Ovary (tissue), 9 donors: ENCODE measurements around the gene TBPL2. TPM values are rescaled to one million over a fixed set of nuclear protein-coding genes. Genes with fewer than 3 reads are reported as not detected.

ENCODE experiments used
- DNase-seq, 5 donors: peaks; one replicate each; pipeline ENCODE4 v3.0.0-alpha.2; 2019 to 2020
- H3K27ac ChIP-seq, 2 donors: fragments of 200-600 bp; one replicate each; pipeline versions ENCODE4 v1.5.1 to v1.8.0; 2019 to 2022
- H3K27me3 ChIP-seq: fragments of 200-600 bp; one replicate; pipeline ENCODE4 v1.8.0; 2022
- H3K36me3 ChIP-seq: fragments of 200-600 bp; sonication (generic); one replicate; pipeline ENCODE4 v1.5.1; 2019
- H3K4me1 ChIP-seq: one replicate; pipeline ENCODE4 v1.8.1; 2013; ENCODE audit warnings: mild to moderate bottlenecking, moderate library complexity; ENCODE audit not compliant: insufficient read depth
- H3K4me3 ChIP-seq: fragments of 200-600 bp; sonication (generic); one replicate; pipeline ENCODE4 v1.5.1; 2017
- H3K9me3 ChIP-seq, 2 donors: fragments of 200-600 bp in 1 of 2; sonication (generic) in 1 of 2; one replicate each; pipeline versions ENCODE4 v1.5.1 to v1.8.1; 2013 to 2019; ENCODE audit warnings: mild to moderate bottlenecking in 1 of 2, moderate library complexity in 1 of 2
- CTCF ChIP-seq, 3 donors: fragments of 450-650 bp in 2 of 3; fragments of 200-600 bp in 1 of 3; IDR thresholded peaks; one replicate each; pipeline versions ENCODE4 v1.5.1 to v1.8.0; 2016 to 2022; ENCODE audit warnings: antibody characterized with exemption in 3 of 3, mild to moderate bottlenecking in 1 of 3
- EP300 ChIP-seq: sonication (generic); formaldehyde crosslinking; IDR thresholded peaks from one replicate; pipeline ENCODE4 v1.6.1; 2017; ENCODE audit warnings: antibody characterized with exemption
- POLR2A ChIP-seq: fragments of 450-650 bp; IDR thresholded peaks from one replicate; pipeline ENCODE4 v1.6.1; 2017; ENCODE audit warnings: antibody characterized with exemption, mild to moderate bottlenecking, moderate library complexity
- WGBS, 3 donors: extraction: QIAGEN DNeasy Blood & Tissue Kit in 1 of 3; methylation state at CpG; one replicate each; pipeline versions ENCODE4 v1.1.5 to v1.1.7; 2013 to 2017; 5-methylcytosine and 5-hydroxymethylcytosine counted together
- intact Hi-C, 4 donors: fragments of 100-400 bp; cut with DNase I; formaldehyde crosslinking; loops; one replicate each; pipeline versions ENCODE4 v1.11.0 to v1.15.1; 2022 to 2023
- polyA plus RNA-seq, 2 donors: library from polyadenylated mRNA; stranded (reverse); fragments of 200-250 nt in 1 of 2; fragments of 350-450 nt in 1 of 2; fragmentation: Illumina TruSeq in 1 of 2; extraction: RNeasy Lipid Tissue Mini Kit (QIAGEN cat#74804) in 1 of 2; gene quantifications; one replicate each; pipeline ENCODE4 v1.2.3, GENCODE V29; 2013 to 2014
- total RNA-seq, 7 donors: library from RNA; depleted of rRNA in 2 of 7; stranded (reverse); fragments of >200 nt in 2 of 7; fragmentation: NEBNext Ultra II Directional in 3 of 7; extraction: Animal tissue kit (Norgen Biotek cat#: 25700) in 3 of 7; gene quantifications; one replicate each; pipeline versions ENCODE4 v1.1.0 to v1.2.4, GENCODE V29; 2016 to 2023
- donor health status: DM: no; HTN: no; CAD: no; lungs with moderate emphysema.
- donor health status: DM: no; HTN: no; CAD: no.
- donor health status: Bipolar disorder and iron deficiency.
- donor health status: DM: yes; HTN: yes; CAD: no.
- donor health status: DM: no; HTN: no; CAD: no.
- donor health status: DM: yes; HTN: yes; CAD: no.

Gene TBPL2
- total and polyA plus RNA-seq, 9 donors, result 0.05 TPM; not detected in 8

GRCh38 chr14:55399852-55400251, 40.6 kb downstream of the TBPL2 start:
- Histone ChIP-seq H3K27ac (no peak overlapping the region), H3K4me1 (peaks cover 6% of the 10 kb centered on the region), H3K9me3 (no peaks in the 10 kb centered on the region), H3K27me3 (no peaks in the 10 kb centered on the region), H3K36me3 (no peaks in the 10 kb centered on the region), H3K4me3 (no peak overlapping the region)
- intact Hi-C loops, result no loop called here
- WGBS, 3 donors, result 60 to 73% (median 70%) methylated on average over 2 of the region's 2 CpGs
- no peak for TF ChIP-seq EP300
- no peak for TF ChIP-seq CTCF (IDR thresholded peaks at IDR 0.05)
- no peak for TF ChIP-seq POLR2A
- no peak for DNase-seq

- TF ChIP-seq POLR2A (no peak), CTCF (IDR thresholded peaks at IDR 0.05) (no peak), EP300 (no peak)
- DNase-seq, result no peak
- no peaks in the 10 kb centered on the region for H3K27me3 ChIP-seq
- 88 to 91% (median 90%) methylated on average over 1 of the region's 1 CpG for WGBS, 3 donors
- H3K27ac ChIP-seq, result peak overlapping the region in 1 of 2 donors; percentile 6
- intact Hi-C loops, result no loop called here
- H3K4me3 ChIP-seq, result no peak overlapping the region
- H3K4me1 ChIP-seq, result peaks cover 6% of the 10 kb centered on the region
- no peaks in the 10 kb centered on the region for H3K36me3 ChIP-seq
- no peaks in the 10 kb centered on the region for H3K9me3 ChIP-seq
Measured at GRCh38 chr14:55399183-55399582, 41.2 kb downstream of the TBPL2 start.

- intact Hi-C loops, result no loop called here
- Histone ChIP-seq H3K9me3 (no peaks in the 10 kb centered on the region), H3K27ac (no peak overlapping the region), H3K4me1 (peaks cover 6% of the 10 kb centered on the region), H3K36me3 (no peaks in the 10 kb centered on the region), H3K27me3 (no peaks in the 10 kb centered on the region), H3K4me3 (no peak overlapping the region)
- WGBS, 3 donors, result 70 to 73% (median 71%) methylated on average over 5 of the region's 5 CpGs
- TF ChIP-seq EP300 (no peak), POLR2A (no peak), CTCF (IDR thresholded peaks at IDR 0.05) (no peak)
- peak in 4 of 5 donors; percentile 33 to 63 (median 38) for DNase-seq
Measured at GRCh38 chr14:55398679-55399078, 41.7 kb downstream of the TBPL2 start.

- 70 to 79% (median 76%) methylated on average over 4 of the region's 4 CpGs for WGBS, 3 donors
- Histone ChIP-seq H3K4me1 (no peaks in the 10 kb centered on the region), H3K9me3 (no peaks in the 10 kb centered on the region), H3K27ac (no peak overlapping the region), H3K36me3 (no peaks in the 10 kb centered on the region), H3K27me3 (no peaks in the 10 kb centered on the region), H3K4me3 (no peak overlapping the region)
- intact Hi-C loops, result no loop called here
- DNase-seq, result no peak
- TF ChIP-seq EP300 (no peak), CTCF (IDR thresholded peaks at IDR 0.05) (no peak), POLR2A (no peak)
Measured at GRCh38 chr14:55389330-55389729, 51.1 kb downstream of the TBPL2 start.

GRCh38 chr14:55388160-55388559, 52.3 kb downstream of the TBPL2 start:
- TF ChIP-seq CTCF (IDR thresholded peaks at IDR 0.05), result no peak
- TF ChIP-seq POLR2A, result no peak
- TF ChIP-seq EP300, result no peak
- no peaks in the 10 kb centered on the region for H3K27me3 ChIP-seq
- intact Hi-C loops, result no loop called here
- H3K36me3 ChIP-seq, result no peaks in the 10 kb centered on the region
- no peak for DNase-seq
- no peak overlapping the region for H3K27ac ChIP-seq
- H3K4me1 ChIP-seq, result no peaks in the 10 kb centered on the region
- H3K9me3 ChIP-seq, result no peaks in the 10 kb centered on the region
- no peak overlapping the region for H3K4me3 ChIP-seq
